Amniotic stem cell (primary cell): ENCODE measurements around the gene PSG1.
A peak's percentile ranks its signal among the peaks of the same experiment; 100 is the strongest.

Experiments used
- DNase-seq: peaks from one replicate; lab custom pipeline; 2025; lab: John Stamatoyannopoulos, UW

The PSG1 gene

GRCh38 chr19:42819960-42820650, 59.4 kb downstream of the PSG1 start:
- DNase-seq: peak; percentile 89

- no peak for DNase-seq
Measured at GRCh38 chr19:42816894-42817293, 62.6 kb downstream of the PSG1 start.
